Stimulated activated CD4-positive, alpha-beta T cell treated with anti-CD3 and anti-CD28 coated beads, TNF-alpha, amount 100 ng/mL, for 1 hour (primary cell): ENCODE measurements around the gene PCDH15.
"Not testable (repeated sequence)": the region's sequence is repeated elsewhere in the genome, so short reads cannot be mapped to it uniquely, and the experiment has no call there.

Experiments
- DNase-seq, 3 donors: peaks; one replicate each; pipeline ENCODE4 v3.0.0-alpha.2; 2020; ENCODE audit warnings: low read depth in 3 of 3, low spot score in 1 of 3

Gene PCDH15

DNA sequence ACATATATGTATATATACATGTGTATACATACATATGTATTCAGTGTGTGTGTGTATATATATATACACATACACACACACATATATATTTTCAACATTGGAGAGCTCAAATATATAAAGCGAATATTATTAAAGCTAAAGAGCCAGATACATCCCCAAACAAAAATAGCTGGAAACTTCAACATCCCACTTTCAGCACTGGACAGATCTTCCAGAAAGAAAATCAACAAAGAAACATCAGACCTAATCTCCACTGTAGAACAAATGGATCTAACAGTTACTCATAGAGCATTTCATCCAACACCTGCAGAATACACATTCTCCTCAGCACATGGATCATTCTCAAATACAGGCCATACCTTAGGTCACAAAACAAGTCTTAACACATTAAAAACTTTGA is 799.0 kb downstream of the PCDH15 start:
- DNase-seq, result no peak

DNA sequence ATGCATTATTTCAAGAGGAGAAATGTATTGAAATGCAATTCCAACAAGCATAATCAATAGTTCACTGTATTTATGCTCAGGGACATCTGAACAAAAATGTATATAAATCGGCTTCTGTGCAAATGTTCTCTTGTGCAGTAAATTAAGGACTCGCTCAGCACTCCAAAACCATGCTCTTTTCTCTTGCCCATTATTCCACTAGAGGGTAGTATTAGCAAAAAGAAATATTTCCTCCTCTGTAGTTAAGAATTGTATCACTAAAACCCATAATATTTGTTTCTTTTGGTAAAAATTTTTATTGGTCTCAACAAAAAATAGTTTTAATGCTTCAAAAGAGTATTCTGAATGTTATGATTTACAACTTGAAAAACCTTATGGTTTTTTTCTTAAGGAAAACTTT is 803.1 kb downstream of the PCDH15 start:
- DNase-seq, result no peak

DNA sequence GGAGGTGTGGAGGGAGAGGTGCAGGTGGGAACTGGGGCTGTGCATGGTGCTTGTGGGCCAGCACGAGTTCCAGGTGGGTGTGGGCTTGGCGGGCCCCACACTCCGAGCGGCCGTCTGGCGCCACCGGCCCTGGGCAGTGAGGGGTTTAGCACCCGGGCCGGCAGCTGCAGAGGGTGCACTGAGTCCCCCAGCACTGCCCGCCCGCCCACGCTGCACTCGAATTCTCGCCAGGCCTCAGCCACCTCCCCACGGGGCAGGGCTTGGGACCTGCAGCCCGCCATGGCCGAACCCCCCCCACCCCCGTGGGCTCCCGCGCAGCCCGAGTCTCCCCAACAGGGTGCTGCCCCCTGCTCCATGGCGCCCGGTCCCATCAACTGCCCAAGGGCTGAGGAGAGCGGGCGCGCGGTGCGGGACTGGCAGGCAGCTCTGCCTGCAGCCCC is 810.2 kb downstream of the PCDH15 start:
- DNase-seq, result no peak

DNA sequence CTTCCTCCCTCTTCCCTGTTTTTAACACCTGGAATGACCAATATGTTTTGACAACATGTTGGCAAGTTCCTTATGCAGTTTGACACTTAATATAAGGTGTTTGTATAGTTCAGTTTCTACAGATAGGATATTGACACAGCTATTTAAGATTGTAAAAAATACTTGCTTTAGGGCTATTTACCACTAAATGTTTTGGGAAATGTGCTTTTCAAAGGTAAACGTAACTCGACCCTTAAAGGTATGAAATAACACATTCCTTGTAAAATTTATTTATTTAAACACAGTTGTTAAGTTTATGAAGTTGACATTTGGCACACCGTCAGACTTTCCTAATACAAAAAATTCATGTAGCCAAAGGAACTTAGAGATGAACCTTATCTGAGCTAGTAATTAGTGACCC is 817.6 kb downstream of the PCDH15 start:
- no peak for DNase-seq

DNA sequence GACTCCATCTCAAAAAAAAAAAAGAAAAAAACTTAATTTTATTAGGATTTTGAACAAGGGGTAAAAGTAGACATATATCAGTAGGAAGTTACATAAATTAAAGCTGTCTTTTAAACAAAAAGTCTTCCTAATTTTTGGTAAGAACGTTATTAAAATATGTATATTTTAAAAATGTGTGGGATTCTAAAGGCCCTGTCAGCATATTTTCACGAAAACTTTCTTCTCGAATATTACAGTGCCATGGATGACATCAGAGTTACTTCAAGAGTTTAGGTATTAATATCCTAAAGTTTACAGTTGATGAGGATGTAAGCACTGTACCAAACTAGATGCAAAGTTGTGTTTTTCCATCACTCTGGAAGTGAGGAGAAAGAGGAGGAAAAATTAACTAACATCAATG is 820.8 kb downstream of the PCDH15 start:
- DNase-seq, result no peak

DNA sequence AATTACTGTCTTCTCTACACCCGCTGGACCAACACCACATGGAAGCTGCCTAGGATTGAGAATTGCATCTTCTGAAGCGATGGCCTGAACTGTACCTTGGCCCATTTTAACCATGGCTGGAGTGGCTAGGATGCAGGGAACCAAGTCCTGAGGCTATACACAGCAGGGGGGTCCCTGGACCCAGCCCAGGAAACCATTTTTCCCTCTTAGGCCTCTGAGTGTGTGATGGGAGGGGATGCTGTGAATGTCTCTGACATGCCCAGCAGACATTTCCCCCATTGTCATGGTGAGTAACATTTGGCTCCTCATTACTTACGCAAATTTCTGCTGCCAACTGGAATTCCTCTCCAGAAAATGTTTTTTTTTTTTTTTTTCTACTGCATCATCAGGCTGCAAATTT is 822.7 kb downstream of the PCDH15 start:
- no peak for DNase-seq

DNA sequence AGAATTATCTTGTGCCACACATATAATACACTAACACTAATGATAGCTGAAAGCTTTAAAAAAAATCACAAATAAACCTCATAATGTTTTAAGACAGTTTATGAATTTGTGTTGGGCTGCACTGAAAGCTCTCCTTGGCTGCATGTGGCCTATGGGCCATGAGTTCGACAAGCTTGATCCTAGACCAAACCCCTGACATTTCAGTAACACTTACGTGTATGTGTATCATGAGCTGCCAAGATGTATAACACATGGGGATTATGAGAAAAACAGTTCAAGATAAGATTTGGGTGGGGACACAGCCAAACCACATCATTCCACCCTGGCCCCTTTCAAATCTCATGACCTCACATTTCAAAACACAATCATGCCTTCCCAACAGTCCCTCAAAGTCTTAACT is 823.8 kb downstream of the PCDH15 start:
- DNase-seq, result no peak

DNA sequence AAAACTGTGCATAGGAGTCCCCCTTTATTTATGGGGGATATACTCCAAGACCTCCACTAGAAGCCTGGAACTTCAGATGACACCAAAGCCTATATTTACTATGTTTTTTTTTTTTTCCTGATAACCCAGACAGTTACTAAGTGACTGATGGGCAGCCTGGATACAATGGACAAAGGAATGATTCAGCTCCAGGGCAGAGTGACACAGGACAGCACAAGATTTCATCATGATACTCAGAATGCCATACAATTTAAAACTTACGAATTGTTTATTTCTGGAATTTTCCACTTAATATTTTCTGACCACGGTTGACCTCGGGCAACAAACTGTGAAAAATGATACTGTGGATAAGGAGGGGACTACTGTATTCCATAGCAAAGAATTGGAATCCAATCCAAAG is 843.6 kb downstream of the PCDH15 start:
- DNase-seq, result no peak

DNA sequence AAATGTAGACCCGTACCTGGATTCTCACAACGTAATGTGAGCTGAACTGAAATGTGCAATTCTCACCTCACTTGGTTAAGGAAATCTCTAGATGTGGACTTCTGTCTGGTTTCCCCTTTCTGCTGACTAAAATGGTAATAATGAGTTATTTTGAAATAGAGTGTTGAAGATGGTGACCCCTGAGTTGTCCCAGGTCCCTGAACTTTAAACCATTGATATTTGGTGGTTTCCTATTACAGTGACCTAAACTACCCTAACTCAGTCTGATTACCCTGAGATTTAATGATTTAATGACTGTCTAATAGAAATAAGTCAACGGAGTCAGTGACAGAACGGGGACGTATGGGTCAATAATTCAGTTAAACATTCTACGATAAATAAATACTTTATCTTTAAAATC is 845.9 kb downstream of the PCDH15 start:
- DNase-seq, result no peak

DNA sequence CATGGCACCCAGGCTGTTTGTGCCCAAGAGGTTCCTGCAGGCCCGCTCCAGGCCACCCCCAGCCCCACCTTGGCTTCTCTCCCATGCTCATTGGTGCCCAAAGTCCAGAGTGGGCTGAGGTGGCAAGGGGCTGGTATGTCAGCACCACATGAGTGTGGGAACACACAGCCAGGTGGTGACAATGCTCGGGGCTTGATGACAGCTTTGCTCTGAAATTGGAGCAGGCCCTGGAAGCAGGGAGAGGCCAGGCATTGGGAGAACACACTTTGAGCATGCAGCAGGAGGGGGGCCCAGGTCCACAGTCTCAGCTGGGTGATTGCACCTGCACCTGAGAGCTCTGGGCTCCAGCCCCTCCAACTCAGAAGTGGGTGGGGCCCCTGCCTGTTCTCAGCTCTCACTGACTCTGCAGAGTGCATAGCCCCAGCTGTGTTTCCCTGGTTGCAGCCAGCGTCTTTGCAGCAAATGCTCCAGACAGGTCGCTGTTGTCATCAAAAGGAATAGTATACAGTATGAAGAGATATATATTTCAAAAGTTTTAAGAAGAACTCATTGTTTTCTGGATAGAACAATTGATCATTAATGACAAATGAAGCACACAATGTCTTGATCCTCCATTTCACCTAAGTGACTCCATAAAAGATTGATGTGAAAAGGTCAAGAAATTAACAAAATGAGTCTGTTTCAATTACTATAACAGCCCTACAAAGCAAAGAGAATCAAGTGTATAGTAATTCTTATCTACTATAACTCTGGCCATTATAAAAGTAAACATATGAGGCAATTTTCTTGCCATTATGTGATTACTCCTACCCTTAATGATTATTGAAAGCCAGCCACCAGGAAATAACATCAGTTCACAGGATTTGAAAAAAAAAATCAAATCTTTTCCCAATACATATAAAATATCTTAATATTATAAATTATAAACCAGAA is 848.1 kb downstream of the PCDH15 start:
- DNase-seq, result no peak

DNA sequence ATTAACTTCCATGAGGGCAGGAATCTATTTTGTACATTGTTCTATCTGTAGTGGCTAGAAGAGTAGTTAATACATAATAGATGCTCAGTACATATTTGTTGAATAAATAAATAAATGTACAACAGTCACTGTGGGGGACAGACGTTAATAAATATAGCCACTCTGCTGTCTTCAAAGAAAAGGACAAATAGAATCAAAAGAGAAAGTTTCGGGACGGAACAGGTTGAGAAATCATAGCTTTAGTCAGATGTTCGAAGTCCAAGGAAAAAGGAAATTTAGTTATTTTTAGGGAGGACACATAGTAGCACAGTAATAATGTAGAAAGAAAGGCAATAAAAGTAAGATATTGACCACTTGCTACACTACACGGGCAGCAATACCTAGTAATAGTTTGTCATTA is 861.4 kb downstream of the PCDH15 start:
- no peak for DNase-seq

DNA sequence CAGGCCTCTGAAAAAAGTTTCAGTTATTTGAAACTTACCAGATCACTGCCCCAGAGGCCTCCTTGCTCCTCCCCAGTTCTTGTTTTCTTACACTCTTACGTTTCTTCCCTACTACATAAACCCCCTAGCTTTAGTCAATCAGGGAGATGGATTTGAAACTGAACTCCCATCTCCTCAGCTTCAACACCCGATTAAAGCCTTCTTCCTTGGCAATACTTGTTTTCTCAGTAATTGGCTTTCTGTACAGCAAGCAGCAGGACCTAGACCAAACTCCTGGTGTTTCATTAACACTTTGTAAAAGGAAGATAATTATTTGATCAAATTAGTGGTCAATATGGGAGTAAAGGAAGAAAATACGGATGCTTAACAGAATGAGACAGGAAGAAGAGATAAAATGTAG is 870.4 kb downstream of the PCDH15 start:
- DNase-seq, result no peak

DNA sequence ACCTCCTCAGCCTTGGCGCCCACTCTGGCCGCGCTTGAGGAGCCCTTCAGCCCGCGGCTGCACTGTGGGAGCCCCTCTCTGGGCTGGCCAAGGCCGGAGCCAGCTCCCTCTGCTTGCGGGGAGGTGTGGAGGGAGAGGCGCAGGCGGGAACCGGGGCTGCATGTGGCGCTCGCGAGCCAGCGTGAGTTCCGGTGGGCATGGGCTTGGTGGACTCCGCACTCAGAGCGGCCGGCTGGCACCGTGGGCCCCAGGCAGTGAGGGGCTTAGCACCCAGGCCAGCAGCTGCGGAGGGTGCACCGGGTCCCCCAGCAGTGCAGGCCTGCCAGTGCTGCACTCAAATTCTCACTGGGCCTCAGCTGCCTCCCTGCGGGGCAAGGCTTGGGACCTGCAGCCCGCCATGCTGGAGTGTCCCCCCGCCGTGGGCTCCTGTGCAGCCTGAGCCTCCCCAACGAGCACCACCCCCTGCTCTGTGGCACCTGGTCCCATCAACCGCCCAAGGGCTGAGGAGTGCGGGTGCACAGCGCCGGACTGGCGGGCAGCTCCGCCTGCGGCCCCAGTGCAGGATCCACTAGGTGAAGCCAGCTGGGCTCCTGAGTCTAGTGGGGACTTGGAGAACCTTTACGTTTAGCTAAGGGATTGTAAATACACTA is 876.9 kb downstream of the PCDH15 start:
- not testable (repeated sequence) for DNase-seq

DNA sequence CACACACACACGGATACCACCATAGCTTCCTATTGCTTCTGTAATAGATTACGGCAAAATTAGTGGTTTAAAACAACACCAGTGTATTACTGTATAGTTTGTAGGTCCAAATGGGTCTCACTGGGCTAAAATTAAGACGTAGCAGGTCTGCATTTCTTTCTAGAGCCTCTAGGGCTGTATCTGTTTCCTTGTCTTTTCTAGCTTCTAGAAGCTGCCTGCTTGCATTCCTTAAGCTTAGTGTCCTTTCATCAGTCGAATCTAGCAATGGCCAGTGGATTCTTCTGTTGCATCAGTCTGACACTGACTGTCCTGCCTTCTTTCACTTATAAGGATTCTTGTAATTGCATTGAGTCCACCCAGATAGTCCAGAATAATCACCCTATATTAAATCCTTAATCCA is 882.3 kb downstream of the PCDH15 start:
- DNase-seq, result no peak

DNA sequence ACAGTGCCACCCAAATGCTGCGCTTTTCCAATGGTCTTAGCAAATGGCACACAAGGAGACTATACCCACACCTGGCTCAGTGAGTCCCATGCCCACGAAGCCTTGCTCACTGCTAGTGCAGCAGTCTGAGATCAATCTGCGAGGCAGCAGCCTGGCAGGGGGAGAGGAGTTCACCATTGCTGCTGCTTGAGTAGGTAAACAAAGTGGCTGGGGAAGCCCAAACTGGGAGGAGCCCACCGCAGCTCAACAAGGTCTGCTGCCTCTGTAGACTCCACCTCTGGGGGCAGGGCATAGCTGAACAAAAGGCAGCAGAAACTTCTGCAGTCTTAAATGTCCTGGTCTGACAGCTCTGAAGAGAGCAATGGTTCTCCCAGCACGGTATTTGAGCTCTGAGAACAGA is 891.2 kb downstream of the PCDH15 start:
- no peak for DNase-seq

DNA sequence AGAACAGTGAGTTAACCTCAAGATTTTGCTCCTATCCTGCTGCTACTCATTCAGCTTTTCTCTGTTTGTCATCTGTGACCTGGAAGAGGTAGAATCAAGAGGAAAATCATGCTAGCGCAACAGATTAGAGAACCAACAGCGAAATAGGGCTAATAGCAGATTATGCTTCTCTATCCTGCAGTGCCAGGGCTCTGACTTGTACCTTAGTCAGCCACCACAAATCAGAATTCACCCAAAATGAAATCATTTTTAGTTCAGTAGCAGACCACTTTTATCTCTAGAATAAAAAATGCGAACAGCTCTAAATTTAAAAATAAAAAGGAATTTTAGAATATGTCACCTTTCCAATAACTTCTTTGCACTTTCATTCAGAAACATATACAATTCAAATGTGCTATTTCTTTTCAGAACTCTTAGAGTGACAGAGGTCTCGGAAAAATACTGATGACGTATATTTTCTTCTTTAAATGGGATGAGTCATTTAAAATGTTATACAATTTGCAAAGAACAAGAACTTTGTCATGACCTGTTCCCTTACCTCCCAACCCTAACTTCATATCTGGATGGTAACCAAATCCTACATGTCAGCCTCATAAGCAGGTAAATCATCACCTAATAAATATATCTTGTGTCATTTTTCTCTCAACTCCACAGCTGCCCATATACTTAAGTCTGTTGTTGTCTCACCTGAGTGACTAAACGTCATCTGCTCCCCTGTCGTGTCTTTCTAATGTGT is 896.4 kb downstream of the PCDH15 start:
- no peak for DNase-seq

DNA sequence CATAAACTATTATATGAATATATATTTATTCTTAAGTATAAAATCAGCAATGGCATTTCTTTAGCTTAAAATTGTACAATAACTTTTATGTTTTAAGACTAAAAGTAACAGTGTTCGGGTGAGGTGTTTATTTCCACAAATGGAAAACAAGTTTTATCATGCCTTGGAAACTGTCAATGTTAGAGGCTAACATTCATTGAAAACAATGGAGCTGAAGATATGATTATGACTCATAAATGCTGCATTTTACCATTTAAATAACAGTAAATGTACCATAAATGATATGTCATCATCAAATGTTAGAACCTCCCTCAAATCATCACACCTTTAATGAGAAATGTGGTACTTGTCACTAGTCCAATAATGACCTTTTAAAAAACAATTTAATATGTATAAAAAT is 897.3 kb downstream of the PCDH15 start:
- no peak for DNase-seq

DNA sequence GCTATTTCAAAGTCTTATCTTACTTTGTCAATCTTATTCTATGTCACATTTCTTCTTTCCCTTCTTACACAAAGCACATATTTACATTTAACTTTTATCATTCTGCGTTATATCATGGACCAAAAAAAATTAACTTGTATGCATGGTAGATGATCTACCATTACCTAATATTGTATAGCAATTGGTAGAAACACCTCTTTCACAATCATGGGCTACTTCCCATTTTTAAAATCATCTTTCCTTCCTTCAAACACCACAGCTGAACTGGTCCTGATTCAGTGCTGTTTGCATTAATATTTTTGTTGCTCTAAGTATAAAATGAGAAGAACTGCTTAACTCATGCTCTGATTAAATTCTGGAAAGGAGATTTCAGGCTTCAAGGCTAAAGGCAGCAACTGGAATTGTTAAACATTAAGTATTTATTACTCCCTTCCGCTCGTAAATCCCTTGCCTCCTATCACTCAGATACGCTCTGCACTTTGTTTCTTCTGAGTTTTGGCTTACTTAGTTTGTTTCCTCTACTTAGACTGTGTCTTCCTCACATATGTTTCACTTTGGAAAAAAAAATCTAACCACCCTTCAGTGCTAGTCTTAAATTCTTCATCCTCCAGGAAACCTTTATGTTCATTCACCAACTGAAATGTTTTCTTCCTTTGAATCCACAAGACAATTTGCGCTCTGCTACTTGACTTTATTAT is 901.4 kb downstream of the PCDH15 start:
- no peak for DNase-seq

DNA sequence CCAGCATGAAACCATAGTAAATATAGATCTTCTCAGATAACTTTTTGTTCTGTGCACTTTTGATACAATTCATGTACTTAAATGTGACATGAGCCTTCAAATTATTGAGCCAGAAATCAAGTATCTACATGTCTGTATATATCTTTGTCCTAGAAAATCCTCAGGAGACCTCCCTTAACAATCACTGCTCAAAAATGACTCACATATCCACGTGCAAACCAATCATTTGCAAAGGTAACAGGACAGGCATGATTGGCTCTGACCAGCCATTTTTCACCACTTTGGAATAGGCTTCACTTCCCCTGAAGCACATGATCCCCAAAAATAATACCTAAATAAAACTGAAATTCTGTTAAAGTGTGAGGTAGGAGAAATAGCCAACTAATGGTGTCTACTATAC is 902.5 kb downstream of the PCDH15 start:
- no peak for DNase-seq

DNA sequence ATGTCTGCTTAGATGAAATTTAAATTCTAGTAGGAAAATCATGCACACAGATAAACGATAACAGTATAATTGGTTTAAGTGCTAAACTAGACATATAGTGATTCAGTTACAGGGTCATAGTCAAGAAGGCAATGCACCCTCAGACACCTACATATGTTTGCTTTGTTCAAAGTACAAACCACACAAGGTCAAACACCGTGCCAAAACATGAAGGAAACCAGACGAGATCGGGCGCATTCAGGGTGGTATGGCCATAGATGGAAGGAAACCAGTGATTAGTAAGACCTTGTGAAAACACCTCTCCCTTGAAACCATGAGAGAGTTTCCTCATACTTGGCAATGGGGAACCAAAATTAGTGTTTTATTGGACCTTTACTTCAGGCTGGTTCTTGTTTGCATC is 906.9 kb downstream of the PCDH15 start:
- no peak for DNase-seq

DNA sequence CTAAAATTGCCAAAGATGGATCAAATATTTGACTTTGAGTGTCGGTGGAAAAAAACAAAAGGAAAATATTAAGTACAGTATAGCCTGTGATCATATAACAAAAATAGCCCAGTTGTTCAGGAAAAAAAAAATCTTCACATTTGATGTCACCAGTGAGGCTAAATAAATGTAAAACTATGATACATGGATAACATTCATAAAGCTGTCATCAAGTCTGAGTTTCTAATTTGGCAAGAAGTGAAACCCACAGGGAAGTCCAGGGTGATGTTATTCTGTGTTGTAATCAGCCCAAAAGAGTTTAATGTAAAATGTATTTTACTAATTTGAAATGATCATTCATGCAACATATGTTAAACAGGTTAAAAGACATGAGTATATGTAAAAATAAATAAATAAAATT is 908.0 kb downstream of the PCDH15 start:
- DNase-seq, result no peak
